ENCODE results near the gene DCLK2.

- TF ChIP-seq CTCF (IDR thresholded peaks at IDR 0.05) (no peak), EZH2 (IDR thresholded peaks at IDR 0.05; ENCODE audit: borderline replicate concordance, insufficient read depth, low read depth, low read length, poor library complexity, severe bottlenecking) (no peak)
Measured at GRCh38 chr4:150278206-150278605, 200.0 kb downstream of the DCLK2 start.
